K562 (cell line): ENCODE measurements around the gene RNF32. TPM values are rescaled to one million over a fixed set of nuclear protein-coding genes. Genes with fewer than 3 reads are reported as not detected.

Source experiments
- ATAC-seq: fragments of 200-7000 bp; cut with Tn5 transposase; 3 replicates; pipeline ENCODE4 v1.9.1; 2020; ENCODE audit warnings: moderate library complexity
- BruUV-seq: library from RNA; stranded (reverse); fragments of 400-500 nt; replicated peaks from 2 replicates; lab custom pipeline; 2021; lab: Mats Ljungman, UMichigan
- CTCF ChIA-PET: fragments of 300-600 bp; formaldehyde crosslinking; extraction: SDS; loops from one replicate; lab custom pipeline; 2021; ENCODE audit warnings: low intra/inter-chr PET ratio; lab: Yijun Ruan, JAX
- POLR2A ChIA-PET: fragments of 300-600, 350-650 bp; sonication (Branson Sonifier 250); formaldehyde crosslinking; extraction: SDS; loops from one replicate; lab custom pipeline; 2021; ENCODE audit warnings: antibody characterized with exemption, inconsistent platforms; lab: Yijun Ruan, JAX
- DNase-seq, 4 experiments: peaks; one replicate each; pipeline versions ENCODE4 v3.0.0 to v3.0.0-alpha.2; 2011 to 2018; ENCODE audit warnings: low spot score in 3 of 4, mixed read lengths in 3 of 4; ENCODE audit errors: extremely low read depth in 1 of 4
- FAIRE-seq: peaks from 2 replicates; lab custom pipeline; 2011; peaks lifted over from hg19 to GRCh38; lab: Jason Lieb, UNC
- H2AFZ ChIP-seq: 2 replicates; pipeline ENCODE4 v1.6.0; 2011; ENCODE audit warnings: low read depth, low read length, control low read depth, inconsistent platforms
- H3K27ac ChIP-seq: fragments of 200-600 bp; 3 replicates; pipeline ENCODE4 v1.8.0; 2011; ENCODE audit warnings: low read depth, mild to moderate bottlenecking, control low read depth, inconsistent platforms, low read length, moderate library complexity, mixed read lengths; ENCODE audit errors: extremely low read depth
- H3K27me3 ChIP-seq, 2 experiments: fragments of 300-600 bp in 1 of 2; 2 replicates in 1 of 2; 3 replicates in 1 of 2; pipeline versions ENCODE4 v1.6.0 to v1.8.0; 2011; ENCODE audit warnings: inconsistent platforms in 2 of 2, low read length in 2 of 2, mild to moderate bottlenecking in 1 of 2, mixed read lengths in 1 of 2, moderate library complexity in 1 of 2; ENCODE audit not compliant: control insufficient read depth in 2 of 2, insufficient read depth in 2 of 2
- H3K36me3 ChIP-seq: fragments of 300-600 bp; 3 replicates; pipeline ENCODE4 v1.8.0; 2011; ENCODE audit warnings: mild to moderate bottlenecking, low read length, inconsistent platforms; ENCODE audit not compliant: control insufficient read depth, insufficient read depth
- H3K4me1 ChIP-seq, 2 experiments: fragments of 200-600 bp in 1 of 2; replicated peaks in 1 of 2; 2 replicates in 1 of 2; 3 replicates in 1 of 2; pipeline versions ENCODE4 v1.5.1 to v1.8.0; 2011; ENCODE audit warnings: inconsistent platforms in 2 of 2, low read length in 2 of 2, mild to moderate bottlenecking in 1 of 2, mixed read lengths in 1 of 2, moderate library complexity in 1 of 2; ENCODE audit not compliant: control insufficient read depth in 2 of 2, insufficient read depth in 2 of 2
- H3K4me2 ChIP-seq: 2 replicates; pipeline ENCODE4 v1.6.1; 2011; ENCODE audit warnings: low read length, control low read depth, inconsistent platforms, mixed read lengths; ENCODE audit not compliant: insufficient read depth
- H3K4me3 ChIP-seq: fragments of 200-600 bp; sonication (generic), shearing (Covaris generic); 2 replicates; pipeline ENCODE4 v1.5.1; 2016; ENCODE audit warnings: control low read depth, inconsistent platforms
- H3K79me2 ChIP-seq: fragments of 200-600 bp; 3 replicates; pipeline ENCODE4 v1.8.0; 2011; ENCODE audit warnings: low read length, inconsistent platforms; ENCODE audit not compliant: control insufficient read depth, insufficient read depth
- H3K9ac ChIP-seq, 2 experiments: 2 replicates each; pipeline versions ENCODE4 v1.6.0 to v1.6.1; 2011; ENCODE audit warnings: low read depth in 2 of 2, low read length in 2 of 2, control low read depth in 1 of 2, inconsistent platforms in 1 of 2, mild to moderate bottlenecking in 1 of 2, mixed read lengths in 1 of 2; ENCODE audit not compliant: insufficient read depth in 1 of 2
- H3K9me1 ChIP-seq: one replicate; pipeline ENCODE4 v1.6.0; 2011; ENCODE audit warnings: inconsistent platforms, mild to moderate bottlenecking, low read length, moderate library complexity; ENCODE audit not compliant: control insufficient read depth, insufficient read depth
- H3K9me3 ChIP-seq: replicated peaks from 2 replicates; pipeline ENCODE4 v1.5.1; 2011; ENCODE audit warnings: low read depth, low read length, inconsistent platforms; ENCODE audit not compliant: control insufficient read depth, insufficient read depth
- H4K20me1 ChIP-seq: replicated peaks from 2 replicates; pipeline ENCODE4 v1.6.1; 2011; ENCODE audit warnings: low read length, inconsistent platforms, mixed read lengths; ENCODE audit not compliant: control insufficient read depth, insufficient read depth
- KHSRP ChIP-seq: fragments of 450-650 bp; IDR thresholded peaks from 2 replicates; pipeline ENCODE4 v1.6.1; 2017
- PTRF ChIP-seq: fragments of 450-650 bp; IDR thresholded peaks from 2 replicates; pipeline ENCODE4 v1.6.1; 2016; ENCODE audit warnings: mild to moderate bottlenecking, missing genetic modification characterization, missing compliant biosample characterization
- RBM14 ChIP-seq: fragments of 200-400 bp; formaldehyde crosslinking; IDR thresholded peaks from 2 replicates; pipeline ENCODE4 v1.6.1; 2018; ENCODE audit warnings: low read depth, mild to moderate bottlenecking, low read length, moderate library complexity, borderline replicate concordance; ENCODE audit not compliant: insufficient read depth
- WGBS: fragments of 100-300 bp; shearing (Covaris generic); methylation state at CpG from one replicate; pipeline ENCODE4 v1.1.6; 2016; ENCODE audit warnings: low coverage, mixed read lengths; ENCODE audit not compliant: insufficient coverage; ENCODE audit errors: missing lambda C conversion rate; 5-methylcytosine and 5-hydroxymethylcytosine counted together
- in situ Hi-C: fragments of 300-500 bp; cut with MboI; formaldehyde crosslinking; loops from 4 replicates; pipeline ENCODE4 v1.15.0; 2018; ENCODE audit warnings: inconsistent platforms, mixed read lengths
- intact Hi-C: fragments of 100-400 bp; cut with micrococcal nuclease; formaldehyde crosslinking; loops from 2 replicates; pipeline ENCODE4 v1.14.2; 2022
- polyA plus RNA-seq, 8 experiments: library from polyadenylated mRNA; depleted of rRNA in 4 of 8; stranded (reverse) in 5 of 8; unstranded in 3 of 8; fragments of >200 nt; fragmentation: Nextera tagmentation in 2 of 8; fragmentation: Illumina TruSeq in 1 of 8; extraction: Ambion mirVana in 2 of 8; extraction: Trizol in 1 of 8; gene quantifications; 2 replicates each; pipeline versions ENCODE4 v1.2.1 to v1.2.3, GENCODE V29; 2011 to 2014; ENCODE audit warnings: inconsistent platforms in 1 of 8, missing spikeins in 1 of 8
- total RNA-seq, 7 experiments: library from RNA; depleted of rRNA in 6 of 7; stranded (reverse); fragments of >200 nt in 6 of 7; fragmentation: Illumina TruSeq in 2 of 7; extraction: Trizol in 2 of 7; gene quantifications; 2 replicates each; pipeline versions ENCODE4 v1.2.1 to v1.2.3, GENCODE V29; 2011 to 2021; ENCODE audit warnings: low replicate concordance in 1 of 7

The RNF32 gene
- total and polyA plus RNA-seq, 9 of the 15 experiments (the other 6 are each of a cell fraction or from before 2014, with no cell fraction given) = 2.6 to 7.0 (median 4.6) TPM

DNA sequence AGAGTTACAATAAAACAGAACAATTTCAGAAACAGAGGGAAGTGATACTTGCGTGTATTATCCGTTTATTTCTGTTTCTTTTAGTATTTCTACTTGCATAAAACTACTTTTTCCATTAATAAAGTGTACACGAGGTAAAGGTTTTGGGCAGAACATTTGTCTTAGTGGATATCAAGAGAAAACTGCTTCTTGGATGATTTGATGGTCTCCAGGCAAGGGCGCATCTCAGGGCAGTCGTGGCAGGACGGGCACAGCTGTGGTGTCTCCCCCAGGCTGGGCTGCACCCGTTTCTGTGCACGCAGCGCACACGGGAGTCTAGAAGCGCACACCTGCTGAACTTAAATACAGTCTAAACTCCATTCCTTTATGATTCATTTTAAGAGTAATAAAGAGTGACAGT is 23.4 kb upstream of the RNF32 start:
- WGBS = 39% methylated on average over 11 of the region's 11 CpGs
- BruUV-seq = no TSS peak
- FAIRE-seq = no peak
- intact Hi-C loops = no loop called here
- no peaks in the 10 kb centered on the region for H3K36me3 ChIP-seq
- TF ChIP-seq KHSRP = no peak
- no peak overlapping the region for H2AFZ ChIP-seq
- ChIA-PET CTCF (no interaction called here), POLR2A (interaction anchor here (1.6 kb wide), 1 partner anchor 24 kb away, joined by 7 read pairs; no protein-coding TSS in a partner anchor)
- no peaks in the 10 kb centered on the region for H3K9me1 ChIP-seq
- peaks cover 3 to 21% of the 10 kb centered on the region in 2 experiments; a peak in 4 of 5 replicates for H3K27me3 ChIP-seq
- H3K4me1 ChIP-seq = peaks cover 3 to 11% of the 10 kb centered on the region in 2 experiments; a peak in 1 of 5 replicates
- peak in 1 of 4 experiments; percentile 2 for DNase-seq
- ATAC-seq = no peak
- H4K20me1 ChIP-seq = no peaks in the 10 kb centered on the region
- H3K4me3 ChIP-seq = no peak overlapping the region
- H3K4me2 ChIP-seq = no peak overlapping the region
- H3K9ac ChIP-seq = no peak overlapping the region
- H3K79me2 ChIP-seq = no peaks in the 10 kb centered on the region
- H3K27ac ChIP-seq = no peak overlapping the region
- no peaks in the 10 kb centered on the region for H3K9me3 ChIP-seq
- in situ Hi-C loops = no loop called here

DNA sequence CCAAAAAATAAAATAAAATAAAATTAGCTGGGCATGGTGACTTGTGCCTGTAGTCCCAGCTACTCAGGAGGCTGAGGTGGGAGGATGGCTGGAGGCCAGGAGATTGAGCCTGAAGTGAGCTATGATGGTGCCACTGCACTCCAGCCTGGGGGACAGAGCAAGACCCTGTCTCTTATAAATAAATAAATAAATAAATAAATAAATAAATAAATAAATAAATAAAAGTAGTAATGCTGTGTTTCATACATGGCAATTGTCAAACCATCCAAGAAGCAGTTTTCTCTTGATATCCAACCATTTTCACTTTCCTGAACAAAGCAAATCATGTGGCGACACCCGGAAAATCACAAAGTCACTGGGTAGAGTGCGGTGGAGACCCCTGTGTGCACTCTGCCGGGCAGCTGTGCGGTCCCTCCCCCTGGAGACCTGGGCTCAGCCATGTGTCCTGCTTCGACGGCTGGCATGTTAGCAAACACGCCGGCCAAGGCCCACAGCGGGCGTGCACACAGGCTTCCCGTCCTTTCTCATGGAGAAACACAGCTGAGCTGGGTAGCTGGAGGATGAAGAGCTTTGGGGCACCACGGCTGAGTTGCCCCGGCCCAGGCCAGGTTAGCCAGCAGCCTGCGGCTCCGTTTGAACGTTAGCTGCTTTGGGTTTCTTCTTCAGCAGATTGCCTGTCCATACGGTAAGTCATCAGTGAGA is 22.3 kb upstream of the RNF32 start:
- Histone ChIP-seq H3K27ac (no peak overlapping the region), H3K27me3 (peaks cover 2 to 21% of the 10 kb centered on the region in 2 experiments; a peak in 4 of 5 replicates), H3K79me2 (no peaks in the 10 kb centered on the region), H3K4me1 (peaks cover 3 to 11% of the 10 kb centered on the region in 2 experiments; a peak in 1 of 5 replicates), H4K20me1 (no peaks in the 10 kb centered on the region), H3K4me2 (no peak overlapping the region), H2AFZ (no peak overlapping the region), H3K4me3 (no peak overlapping the region), H3K36me3 (no peaks in the 10 kb centered on the region), H3K9me1 (no peaks in the 10 kb centered on the region), H3K9me3 (no peaks in the 10 kb centered on the region), H3K9ac (peak overlapping the region in 1 of 2 experiments; percentile 11; a peak in 1 of 4 replicates)
- FAIRE-seq = no peak
- ChIA-PET POLR2A (interaction anchor here (0.6 to 1.7 kb wide), 3 partner anchors 13 to 77 kb away, joined by 3 to 7 read pairs (median 5); no protein-coding TSS in a partner anchor), CTCF (no interaction called here)
- no peak for DNase-seq
- no peak; the same call in 2 of the 3 replicates for ATAC-seq
- BruUV-seq = no TSS peak
- 50% methylated on average over 18 of the region's 18 CpGs for WGBS
- intact Hi-C loops = no loop called here
- TF ChIP-seq RBM14 (0 out of 2 replicates have a peak, but pooled peaks have one; percentile 58), PTRF (tag) (no peak)
- in situ Hi-C loops = no loop called here
